ENCODE results near the gene HAL. TPM values are rescaled to one million over a fixed set of nuclear protein-coding genes. Genes with fewer than 3 reads are reported as not detected.

HAL gene
- total RNA-seq, 1 experiment from 2014 or later, result 0.17 TPM

GRCh38 chr12:96014943-96015599 is 18.9 kb upstream of the HAL start:
- DNase-seq (ENCODE audit: low read depth), result no peak

- no peak for DNase-seq (ENCODE audit: low read depth)
These were observed 11.6 kb upstream of the HAL start for GRCh38 chr12:96007729-96008128.

GRCh38 chr12:96006727-96007126 is 10.6 kb upstream of the HAL start:
- no peak for DNase-seq (ENCODE audit: low read depth)

GRCh38 chr12:96000858-96001257 is 4.7 kb upstream of the HAL start:
- no peak for DNase-seq (ENCODE audit: low read depth)

GRCh38 chr12:95999484-95999883 is 3.3 kb upstream of the HAL start:
- no peak for DNase-seq (ENCODE audit: low read depth)

- DNase-seq (ENCODE audit: low read depth), result peak; percentile 47
These were observed 2.6 kb upstream of the HAL start for GRCh38 chr12:95998611-95999286.

GRCh38 chr12:95997911-95998510 is 1.9 kb upstream of the HAL start:
- DNase-seq (ENCODE audit: low read depth), result no peak

GRCh38 chr12:95997276-95997675 is 1.1 kb upstream of the HAL start:
- DNase-seq (ENCODE audit: low read depth), result no peak

GRCh38 chr12:95995238-95996031 is 709 bp downstream of the HAL start:
- DNase-seq (ENCODE audit: low read depth), result no peak

- no peak for DNase-seq (ENCODE audit: low read depth)
These were observed 1.7 kb downstream of the HAL start for GRCh38 chr12:95994476-95994875.

- DNase-seq (ENCODE audit: low read depth), result no peak
These were observed 2.2 kb downstream of the HAL start for GRCh38 chr12:95993907-95994306.

- no peak for DNase-seq (ENCODE audit: low read depth)
These were observed 6.0 kb downstream of the HAL start for GRCh38 chr12:95990136-95990535.

- DNase-seq (ENCODE audit: low read depth), result no peak
These were observed 6.5 kb downstream of the HAL start for GRCh38 chr12:95989504-95990123.

- DNase-seq (ENCODE audit: low read depth), result no peak
These were observed 7.5 kb downstream of the HAL start for GRCh38 chr12:95988506-95989275.

- no peak for DNase-seq (ENCODE audit: low read depth)
These were observed 9.2 kb downstream of the HAL start for GRCh38 chr12:95986635-95987570.

- DNase-seq (ENCODE audit: low read depth), result no peak
These were observed 11.5 kb downstream of the HAL start for GRCh38 chr12:95984682-95985081.

GRCh38 chr12:95982602-95983001 is 13.5 kb downstream of the HAL start:
- DNase-seq (ENCODE audit: low read depth), result no peak

GRCh38 chr12:95980437-95980836 is 15.7 kb downstream of the HAL start:
- no peak for DNase-seq (ENCODE audit: low read depth)

- no peak for DNase-seq (ENCODE audit: low read depth)
These were observed 17.4 kb downstream of the HAL start for GRCh38 chr12:95978774-95979173.

- DNase-seq (ENCODE audit: low read depth), result no peak
These were observed 17.8 kb downstream of the HAL start for GRCh38 chr12:95978351-95978750.

Data from LHCN-M2 (cell line).